ENCODE measurements around the gene KCNJ16. TPM values are rescaled to one million over a fixed set of nuclear protein-coding genes. Genes with fewer than 3 reads are reported as not detected.

KCNJ16 gene
- total and polyA plus RNA-seq, 9 of the 15 experiments (the other 6 are each of a cell fraction or from before 2014, with no cell fraction given): 0.01 to 0.75 (median 0.07) TPM; not detected in 4

DNA sequence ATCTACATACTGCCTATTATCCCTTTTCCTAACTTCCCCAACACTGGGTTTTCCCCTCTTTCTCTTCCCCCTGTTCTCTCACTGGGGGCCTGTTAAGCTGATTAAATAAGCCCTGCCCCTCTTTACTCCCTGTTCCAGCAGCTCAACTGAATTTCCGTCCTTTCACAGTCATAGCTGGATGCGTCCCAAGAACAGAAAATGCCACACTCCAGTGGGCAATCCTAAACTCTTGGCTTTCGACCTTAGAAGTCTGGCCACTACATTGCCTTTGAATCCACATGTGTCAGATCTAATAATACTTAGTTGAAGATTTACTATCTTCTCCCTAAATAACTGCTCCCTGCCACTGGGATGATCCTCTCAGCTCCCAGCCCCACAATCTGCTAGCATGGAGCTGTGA lies 34.5 kb downstream of the KCNJ16 start:
- Histone ChIP-seq H2AFZ (ENCODE audit: low read depth, low read length) (no peak overlapping the region), H3K9me1 (ENCODE audit: control insufficient read depth, insufficient read depth, low read length) (no peaks in the 10 kb centered on the region), H3K4me2 (ENCODE audit: insufficient read depth, low read length) (no peak overlapping the region), H3K4me3 (no peak overlapping the region), H3K9me3 (replicated peaks; ENCODE audit: control insufficient read depth, insufficient read depth, low read depth, low read length) (no peaks in the 10 kb centered on the region), H3K27me3 (ENCODE audit: control insufficient read depth in 2 of 2, insufficient read depth in 2 of 2, low read length in 2 of 2) (no peaks in the 10 kb centered on the region), H3K36me3 (ENCODE audit: control insufficient read depth, insufficient read depth, low read length) (peaks cover 28% of the 10 kb centered on the region), H3K79me2 (ENCODE audit: control insufficient read depth, insufficient read depth, low read length) (peaks cover 48% of the 10 kb centered on the region), H3K4me1 (replicated peaks in 1 of 2; ENCODE audit: control insufficient read depth in 2 of 2, insufficient read depth in 2 of 2, low read length in 2 of 2) (no peaks in the 10 kb centered on the region), H3K27ac (ENCODE audit: extremely low read depth, low read depth, low read length) (no peak overlapping the region), H4K20me1 (replicated peaks; ENCODE audit: control insufficient read depth, insufficient read depth, low read length) (no peaks in the 10 kb centered on the region), H3K9ac (ENCODE audit: insufficient read depth in 1 of 2, low read depth in 2 of 2, low read length in 2 of 2) (no peak overlapping the region)
- FAIRE-seq (no peak), DNase-seq (ENCODE audit: extremely low read depth in 1 of 4, low spot score in 3 of 4) (no peak), ATAC-seq (no peak)
- intact Hi-C loops (cut with micrococcal nuclease): no loop called here
- WGBS (ENCODE audit: insufficient coverage, low coverage, missing lambda C conversion rate): 45% methylated on average over 3 of the region's 3 CpGs
- no TSS peak for BruUV-seq (replicated peaks)
- no peak for TF ChIP-seq ARHGAP35 (IDR thresholded peaks at IDR 0.05; ENCODE audit: partially characterized antibody)
- POLR2A ChIA-PET: interaction anchor here (0.7 kb wide), 1 partner anchor 270 kb away, joined by 3 read pairs; no protein-coding TSS in a partner anchor
- in situ Hi-C loops (cut with MboI): no loop called here
- CTCF ChIA-PET (ENCODE audit: low intra/inter-chr PET ratio): no interaction called here

DNA sequence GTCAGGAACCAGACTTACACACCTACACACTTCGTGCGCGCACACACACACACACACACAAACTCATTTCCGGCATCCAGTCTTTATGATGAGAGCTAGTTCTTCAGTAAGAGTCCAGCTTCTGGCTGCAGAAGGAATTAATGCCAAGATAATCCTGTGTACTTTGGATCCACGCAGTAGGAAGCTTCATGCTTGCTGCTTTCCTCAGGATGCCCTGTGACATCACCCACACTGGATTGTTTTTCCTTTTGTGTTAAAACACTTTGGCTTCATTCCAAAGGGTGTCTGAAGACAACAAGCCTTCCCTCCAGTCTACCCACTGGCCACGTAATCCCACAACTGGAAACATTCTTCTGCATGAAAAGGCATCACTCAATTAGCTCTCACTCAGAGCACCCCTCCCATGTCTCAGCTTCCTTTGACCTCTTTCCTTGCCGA lies 35.4 kb downstream of the KCNJ16 start:
- ATAC-seq (no peak), DNase-seq (ENCODE audit: extremely low read depth in 1 of 4, low spot score in 3 of 4) (no peak), FAIRE-seq (no peak)
- ChIA-PET POLR2A (interaction anchor here (1.1 kb wide), 1 partner anchor 17 kb away, joined by 5 read pairs; no protein-coding TSS in a partner anchor), CTCF (ENCODE audit: low intra/inter-chr PET ratio) (no interaction called here)
- Histone ChIP-seq H3K36me3 (ENCODE audit: control insufficient read depth, insufficient read depth, low read length) (peaks cover 33% of the 10 kb centered on the region), H3K79me2 (ENCODE audit: control insufficient read depth, insufficient read depth, low read length) (peaks cover 58% of the 10 kb centered on the region), H3K4me2 (ENCODE audit: insufficient read depth, low read length) (no peak overlapping the region), H3K9ac (ENCODE audit: insufficient read depth in 1 of 2, low read depth in 2 of 2, low read length in 2 of 2) (no peak overlapping the region), H3K4me3 (no peak overlapping the region), H2AFZ (ENCODE audit: low read depth, low read length) (no peak overlapping the region), H3K27ac (ENCODE audit: extremely low read depth, low read depth, low read length) (no peak overlapping the region), H3K27me3 (ENCODE audit: control insufficient read depth in 2 of 2, insufficient read depth in 2 of 2, low read length in 2 of 2) (no peaks in the 10 kb centered on the region), H3K9me3 (replicated peaks; ENCODE audit: control insufficient read depth, insufficient read depth, low read depth, low read length) (no peaks in the 10 kb centered on the region), H3K9me1 (ENCODE audit: control insufficient read depth, insufficient read depth, low read length) (no peaks in the 10 kb centered on the region), H3K4me1 (replicated peaks in 1 of 2; ENCODE audit: control insufficient read depth in 2 of 2, insufficient read depth in 2 of 2, low read length in 2 of 2) (no peaks in the 10 kb centered on the region), H4K20me1 (replicated peaks; ENCODE audit: control insufficient read depth, insufficient read depth, low read length) (no peaks in the 10 kb centered on the region)
- BruUV-seq (replicated peaks): no TSS peak
- in situ Hi-C loops (cut with MboI) (no loop called here), intact Hi-C loops (cut with micrococcal nuclease) (no loop called here)
- 29% methylated on average over 7 of the region's 7 CpGs for WGBS (ENCODE audit: insufficient coverage, low coverage, missing lambda C conversion rate)
- TF ChIP-seq CCNT2 (IDR thresholded peaks at IDR 0.05; ENCODE audit: borderline replicate concordance, extremely low read depth, insufficient read length, low read depth, low read length): no peak
- no peak for TF ChIP-seq RBFOX2 (IDR thresholded peaks at IDR 0.05; ENCODE audit: low read depth, low read length)
- no peak for TF ChIP-seq BRCA1 (IDR thresholded peaks at IDR 0.05)
- TF ChIP-seq BRCA1 (CRISPR knock-in tag; IDR thresholded peaks at IDR 0.05): no peak
- TF ChIP-seq ZNF551 (CRISPR knock-in tag; IDR thresholded peaks at IDR 0.05): no peak
- no peak for TF ChIP-seq ZBTB8A (IDR thresholded peaks at IDR 0.05; ENCODE audit: partially characterized antibody)
- no peak for TF ChIP-seq HOXB6 (CRISPR knock-in tag; IDR thresholded peaks at IDR 0.05; ENCODE audit: borderline replicate concordance)
- no peak for TF ChIP-seq GATAD2B (IDR thresholded peaks at IDR 0.05; ENCODE audit: borderline replicate concordance)
- TF ChIP-seq GABPB1 (CRISPR knock-in tag; IDR thresholded peaks at IDR 0.05): no peak
- no peak for TF ChIP-seq TAF15 (IDR thresholded peaks at IDR 0.05; ENCODE audit: low read depth, low read length)
- no peak for TF ChIP-seq CBFA2T2 (conservative IDR thresholded peaks at IDR 0.05)
- TF ChIP-seq, protein P1, sequence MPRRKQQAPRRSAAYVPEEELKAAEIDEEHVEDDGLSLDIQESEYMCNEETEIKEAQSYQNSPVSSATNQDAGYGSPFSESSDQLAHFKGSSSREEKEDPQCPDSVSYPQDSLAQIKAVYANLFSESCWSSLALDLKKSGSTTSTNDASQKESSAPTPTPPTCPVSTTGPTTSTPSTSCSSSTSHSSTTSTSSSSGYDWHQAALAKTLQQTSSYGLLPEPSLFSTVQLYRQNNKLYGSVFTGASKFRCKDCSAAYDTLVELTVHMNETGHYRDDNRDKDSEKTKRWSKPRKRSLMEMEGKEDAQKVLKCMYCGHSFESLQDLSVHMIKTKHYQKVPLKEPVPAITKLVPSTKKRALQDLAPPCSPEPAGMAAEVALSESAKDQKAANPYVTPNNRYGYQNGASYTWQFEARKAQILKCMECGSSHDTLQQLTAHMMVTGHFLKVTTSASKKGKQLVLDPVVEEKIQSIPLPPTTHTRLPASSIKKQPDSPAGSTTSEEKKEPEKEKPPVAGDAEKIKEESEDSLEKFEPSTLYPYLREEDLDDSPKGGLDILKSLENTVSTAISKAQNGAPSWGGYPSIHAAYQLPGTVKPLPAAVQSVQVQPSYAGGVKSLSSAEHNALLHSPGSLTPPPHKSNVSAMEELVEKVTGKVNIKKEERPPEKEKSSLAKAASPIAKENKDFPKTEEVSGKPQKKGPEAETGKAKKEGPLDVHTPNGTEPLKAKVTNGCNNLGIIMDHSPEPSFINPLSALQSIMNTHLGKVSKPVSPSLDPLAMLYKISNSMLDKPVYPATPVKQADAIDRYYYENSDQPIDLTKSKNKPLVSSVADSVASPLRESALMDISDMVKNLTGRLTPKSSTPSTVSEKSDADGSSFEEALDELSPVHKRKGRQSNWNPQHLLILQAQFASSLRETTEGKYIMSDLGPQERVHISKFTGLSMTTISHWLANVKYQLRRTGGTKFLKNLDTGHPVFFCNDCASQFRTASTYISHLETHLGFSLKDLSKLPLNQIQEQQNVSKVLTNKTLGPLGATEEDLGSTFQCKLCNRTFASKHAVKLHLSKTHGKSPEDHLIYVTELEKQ (CRISPR knock-in tag; IDR thresholded peaks at IDR 0.05): no peak
